Measurements from ENCODE around the gene CERS6. TPM values are rescaled to one million over a fixed set of nuclear protein-coding genes. Genes with fewer than 3 reads are reported as not detected.

Gene CERS6
- total and polyA plus RNA-seq, 2 experiments from 2014 or later: 7.4 to 35.0 TPM

DNA sequence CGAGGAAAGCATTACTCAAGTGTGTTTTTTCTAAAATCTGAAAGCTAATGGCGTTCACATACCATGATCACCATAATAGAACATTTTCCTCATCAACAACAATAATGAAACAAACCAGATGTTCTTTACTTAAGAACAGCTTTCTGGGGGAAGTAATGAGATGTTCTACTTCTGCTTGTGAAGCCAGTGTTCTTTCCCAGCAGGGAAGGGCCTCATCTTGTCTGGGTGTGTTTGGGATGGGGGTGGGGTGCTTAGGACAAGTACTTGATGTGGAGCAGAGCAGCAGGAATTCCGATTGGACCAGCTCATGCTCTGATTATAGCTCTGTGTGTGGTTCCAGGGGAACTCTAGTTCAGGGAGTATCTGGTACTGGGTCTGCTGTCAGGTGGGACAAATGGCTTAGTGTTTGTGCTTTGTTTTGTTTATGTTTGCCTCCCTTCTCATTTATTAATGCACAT is 183.4 kb downstream of the CERS6 start:
- peak overlapping the region; percentile 22; the same call in 1 of the 3 replicates for H3K4me3 Mint-ChIP-seq
- Histone ChIP-seq H3K4me2 (peak overlapping the region; percentile 63), H3K4me3 (no peak overlapping the region), H3K27ac (ENCODE audit: low read depth) (no peak overlapping the region), H3K9me2 (ENCODE audit: insufficient read depth) (no peaks in the 10 kb centered on the region), H3F3A (replicated peaks; ENCODE audit: low read depth) (no peaks in the 10 kb centered on the region), H2AFZ (no peak overlapping the region), H3K79me2 (replicated peaks; ENCODE audit: insufficient read depth) (peaks cover 29% of the 10 kb centered on the region), H3K36me3 (ENCODE audit: insufficient read depth) (no peaks in the 10 kb centered on the region), H3K4me1 (ENCODE audit: insufficient read depth) (peaks cover 44% of the 10 kb centered on the region), H3K27me3 (ENCODE audit: insufficient read depth) (no peaks in the 10 kb centered on the region), H4K20me1 (replicated peaks; ENCODE audit: insufficient read depth) (no peaks in the 10 kb centered on the region; the same call in 1 of the 2 replicates)
- no peak for TF ChIP-seq ZNF331 (CRISPR knock-in tag; IDR thresholded peaks at IDR 0.05; ENCODE audit: low read depth)
- TF ChIP-seq, protein P1, sequence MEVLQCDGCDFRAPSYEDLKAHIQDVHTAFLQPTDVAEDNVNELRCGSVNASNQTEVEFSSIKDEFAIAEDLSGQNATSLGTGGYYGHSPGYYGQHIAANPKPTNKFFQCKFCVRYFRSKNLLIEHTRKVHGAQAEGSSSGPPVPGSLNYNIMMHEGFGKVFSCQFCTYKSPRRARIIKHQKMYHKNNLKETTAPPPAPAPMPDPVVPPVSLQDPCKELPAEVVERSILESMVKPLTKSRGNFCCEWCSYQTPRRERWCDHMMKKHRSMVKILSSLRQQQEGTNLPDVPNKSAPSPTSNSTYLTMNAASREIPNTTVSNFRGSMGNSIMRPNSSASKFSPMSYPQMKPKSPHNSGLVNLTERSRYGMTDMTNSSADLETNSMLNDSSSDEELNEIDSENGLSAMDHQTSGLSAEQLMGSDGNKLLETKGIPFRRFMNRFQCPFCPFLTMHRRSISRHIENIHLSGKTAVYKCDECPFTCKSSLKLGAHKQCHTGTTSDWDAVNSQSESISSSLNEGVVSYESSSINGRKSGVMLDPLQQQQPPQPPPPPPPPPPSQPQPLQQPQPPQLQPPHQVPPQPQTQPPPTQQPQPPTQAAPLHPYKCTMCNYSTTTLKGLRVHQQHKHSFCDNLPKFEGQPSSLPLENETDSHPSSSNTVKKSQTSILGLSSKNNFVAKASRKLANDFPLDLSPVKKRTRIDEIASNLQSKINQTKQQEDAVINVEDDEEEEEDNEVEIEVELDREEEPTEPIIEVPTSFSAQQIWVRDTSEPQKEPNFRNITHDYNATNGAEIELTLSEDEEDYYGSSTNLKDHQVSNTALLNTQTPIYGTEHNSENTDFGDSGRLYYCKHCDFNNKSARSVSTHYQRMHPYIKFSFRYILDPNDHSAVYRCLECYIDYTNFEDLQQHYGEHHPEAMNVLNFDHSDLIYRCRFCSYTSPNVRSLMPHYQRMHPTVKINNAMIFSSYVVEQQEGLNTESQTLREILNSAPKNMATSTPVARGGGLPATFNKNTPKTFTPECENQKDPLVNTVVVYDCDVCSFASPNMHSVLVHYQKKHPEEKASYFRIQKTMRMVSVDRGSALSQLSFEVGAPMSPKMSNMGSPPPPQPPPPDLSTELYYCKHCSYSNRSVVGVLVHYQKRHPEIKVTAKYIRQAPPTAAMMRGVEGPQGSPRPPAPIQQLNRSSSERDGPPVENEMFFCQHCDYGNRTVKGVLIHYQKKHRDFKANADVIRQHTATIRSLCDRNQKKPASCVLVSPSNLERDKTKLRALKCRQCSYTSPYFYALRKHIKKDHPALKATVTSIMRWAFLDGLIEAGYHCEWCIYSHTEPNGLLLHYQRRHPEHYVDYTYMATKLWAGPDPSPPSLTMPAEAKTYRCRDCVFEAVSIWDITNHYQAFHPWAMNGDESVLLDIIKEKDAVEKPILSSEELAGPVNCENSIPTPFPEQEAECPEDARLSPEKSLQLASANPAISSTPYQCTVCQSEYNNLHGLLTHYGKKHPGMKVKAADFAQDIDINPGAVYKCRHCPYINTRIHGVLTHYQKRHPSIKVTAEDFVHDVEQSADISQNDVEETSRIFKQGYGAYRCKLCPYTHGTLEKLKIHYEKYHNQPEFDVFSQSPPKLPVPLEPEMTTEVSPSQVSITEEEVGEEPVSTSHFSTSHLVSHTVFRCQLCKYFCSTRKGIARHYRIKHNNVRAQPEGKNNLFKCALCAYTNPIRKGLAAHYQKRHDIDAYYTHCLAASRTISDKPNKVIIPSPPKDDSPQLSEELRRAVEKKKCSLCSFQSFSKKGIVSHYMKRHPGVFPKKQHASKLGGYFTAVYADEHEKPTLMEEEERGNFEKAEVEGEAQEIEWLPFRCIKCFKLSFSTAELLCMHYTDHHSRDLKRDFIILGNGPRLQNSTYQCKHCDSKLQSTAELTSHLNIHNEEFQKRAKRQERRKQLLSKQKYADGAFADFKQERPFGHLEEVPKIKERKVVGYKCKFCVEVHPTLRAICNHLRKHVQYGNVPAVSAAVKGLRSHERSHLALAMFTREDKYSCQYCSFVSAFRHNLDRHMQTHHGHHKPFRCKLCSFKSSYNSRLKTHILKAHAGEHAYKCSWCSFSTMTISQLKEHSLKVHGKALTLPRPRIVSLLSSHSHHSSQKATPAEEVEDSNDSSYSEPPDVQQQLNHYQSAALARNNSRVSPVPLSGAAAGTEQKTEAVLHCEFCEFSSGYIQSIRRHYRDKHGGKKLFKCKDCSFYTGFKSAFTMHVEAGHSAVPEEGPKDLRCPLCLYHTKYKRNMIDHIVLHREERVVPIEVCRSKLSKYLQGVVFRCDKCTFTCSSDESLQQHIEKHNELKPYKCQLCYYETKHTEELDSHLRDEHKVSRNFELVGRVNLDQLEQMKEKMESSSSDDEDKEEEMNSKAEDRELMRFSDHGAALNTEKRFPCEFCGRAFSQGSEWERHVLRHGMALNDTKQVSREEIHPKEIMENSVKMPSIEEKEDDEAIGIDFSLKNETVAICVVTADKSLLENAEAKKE (CRISPR knock-in tag; IDR thresholded peaks at IDR 0.05): peak; percentile 88
- TF ChIP-seq, protein P2, sequence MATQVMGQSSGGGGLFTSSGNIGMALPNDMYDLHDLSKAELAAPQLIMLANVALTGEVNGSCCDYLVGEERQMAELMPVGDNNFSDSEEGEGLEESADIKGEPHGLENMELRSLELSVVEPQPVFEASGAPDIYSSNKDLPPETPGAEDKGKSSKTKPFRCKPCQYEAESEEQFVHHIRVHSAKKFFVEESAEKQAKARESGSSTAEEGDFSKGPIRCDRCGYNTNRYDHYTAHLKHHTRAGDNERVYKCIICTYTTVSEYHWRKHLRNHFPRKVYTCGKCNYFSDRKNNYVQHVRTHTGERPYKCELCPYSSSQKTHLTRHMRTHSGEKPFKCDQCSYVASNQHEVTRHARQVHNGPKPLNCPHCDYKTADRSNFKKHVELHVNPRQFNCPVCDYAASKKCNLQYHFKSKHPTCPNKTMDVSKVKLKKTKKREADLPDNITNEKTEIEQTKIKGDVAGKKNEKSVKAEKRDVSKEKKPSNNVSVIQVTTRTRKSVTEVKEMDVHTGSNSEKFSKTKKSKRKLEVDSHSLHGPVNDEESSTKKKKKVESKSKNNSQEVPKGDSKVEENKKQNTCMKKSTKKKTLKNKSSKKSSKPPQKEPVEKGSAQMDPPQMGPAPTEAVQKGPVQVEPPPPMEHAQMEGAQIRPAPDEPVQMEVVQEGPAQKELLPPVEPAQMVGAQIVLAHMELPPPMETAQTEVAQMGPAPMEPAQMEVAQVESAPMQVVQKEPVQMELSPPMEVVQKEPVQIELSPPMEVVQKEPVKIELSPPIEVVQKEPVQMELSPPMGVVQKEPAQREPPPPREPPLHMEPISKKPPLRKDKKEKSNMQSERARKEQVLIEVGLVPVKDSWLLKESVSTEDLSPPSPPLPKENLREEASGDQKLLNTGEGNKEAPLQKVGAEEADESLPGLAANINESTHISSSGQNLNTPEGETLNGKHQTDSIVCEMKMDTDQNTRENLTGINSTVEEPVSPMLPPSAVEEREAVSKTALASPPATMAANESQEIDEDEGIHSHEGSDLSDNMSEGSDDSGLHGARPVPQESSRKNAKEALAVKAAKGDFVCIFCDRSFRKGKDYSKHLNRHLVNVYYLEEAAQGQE (IDR thresholded peaks at IDR 0.05; ENCODE audit: unreplicated experiment): no peak
- no peaks in the 10 kb centered on the region for H3K27me3 Mint-ChIP-seq (ENCODE audit: insufficient read depth, low read depth, poor library complexity)
- peaks cover 41% of the 10 kb centered on the region for H3K4me1 Mint-ChIP-seq
- ATAC-seq (peak; percentile 80), DNase-seq (ENCODE audit: low spot score) (peak; percentile 63)
- no peaks in the 10 kb centered on the region for H3K9me3 Mint-ChIP-seq
- no peak overlapping the region for H3K27ac Mint-ChIP-seq
- no peaks in the 10 kb centered on the region for H3K36me3 Mint-ChIP-seq (ENCODE audit: low read depth)
